H9 (cell line): Measurements from ENCODE around the gene TCP10L. TPM values are rescaled to one million over a fixed set of nuclear protein-coding genes. Genes with fewer than 3 reads are reported as not detected.

Source experiments
- DNase-seq: peaks from one replicate; pipeline ENCODE4 v3.0.0-alpha.2; 2017
- H2AFZ ChIP-seq: one replicate; pipeline ENCODE4 v1.6.1; 2013; ENCODE audit warnings: mild to moderate bottlenecking, low read length, control low read depth, moderate library complexity
- H2AK5ac ChIP-seq: 2 replicates; pipeline ENCODE4 v1.6.1; 2013; ENCODE audit warnings: low read length, control low read depth, mixed read lengths; ENCODE audit not compliant: insufficient read length
- H2BK120ac ChIP-seq: one replicate; pipeline ENCODE4 v1.6.1; 2013; ENCODE audit warnings: low read depth, mild to moderate bottlenecking, low read length, control low read depth, inconsistent platforms; ENCODE audit not compliant: poor library complexity, severe bottlenecking
- H2BK12ac ChIP-seq: 2 replicates; pipeline ENCODE4 v1.6.1; 2013; ENCODE audit warnings: low read length, control low read depth, mixed read lengths, low read depth; ENCODE audit not compliant: insufficient read length
- H2BK15ac ChIP-seq: 2 replicates; pipeline ENCODE4 v1.6.1; 2013; ENCODE audit warnings: low read depth, low read length, control low read depth
- H2BK20ac ChIP-seq: one replicate; pipeline ENCODE4 v1.6.1; 2013; ENCODE audit warnings: low read depth, mild to moderate bottlenecking, low read length, control low read depth, inconsistent platforms; ENCODE audit not compliant: poor library complexity, severe bottlenecking
- H2BK5ac ChIP-seq: 2 replicates; pipeline ENCODE4 v1.6.1; 2013; ENCODE audit warnings: low read length, control low read depth, mixed read lengths; ENCODE audit not compliant: insufficient read length
- H3K14ac ChIP-seq: 2 replicates; pipeline ENCODE4 v1.6.1; 2013; ENCODE audit warnings: low read length, control low read depth; ENCODE audit not compliant: insufficient read depth
- H3K18ac ChIP-seq: 2 replicates; pipeline ENCODE4 v1.6.1; 2013; ENCODE audit warnings: low read depth, mild to moderate bottlenecking, mixed read lengths, low read length, control low read depth; ENCODE audit not compliant: insufficient read length
- H3K23ac ChIP-seq: 2 replicates; pipeline ENCODE4 v1.6.1; 2013; ENCODE audit warnings: low read length, control low read depth, mixed read lengths, low read depth; ENCODE audit not compliant: insufficient read length
- H3K23me2 ChIP-seq: 2 replicates; pipeline ENCODE4 v1.6.1; 2013; ENCODE audit warnings: low read depth, mild to moderate bottlenecking, mixed read lengths, low read length, control low read depth; ENCODE audit not compliant: insufficient read length, poor library complexity, severe bottlenecking
- H3K27ac ChIP-seq: 2 replicates; pipeline ENCODE4 v1.5.1; 2013; ENCODE audit warnings: low read length, control low read depth, mixed read lengths, low read depth; ENCODE audit not compliant: insufficient read length
- H3K27me3 ChIP-seq: 2 replicates; pipeline ENCODE4 v1.6.1; 2013; ENCODE audit warnings: low read length, control low read depth, inconsistent platforms; ENCODE audit not compliant: insufficient read depth
- H3K4ac ChIP-seq: 2 replicates; pipeline ENCODE4 v1.6.1; 2013; ENCODE audit warnings: low read depth, mild to moderate bottlenecking, control low read depth, inconsistent platforms, low read length, moderate library complexity
- H3K4me1 ChIP-seq: 2 replicates; pipeline ENCODE4 v1.6.1; 2013; ENCODE audit warnings: low read length, control low read depth, inconsistent platforms; ENCODE audit not compliant: insufficient read depth
- H3K4me2 ChIP-seq: 2 replicates; pipeline ENCODE4 v1.6.1; 2013; ENCODE audit warnings: low read length, control low read depth, mixed read lengths; ENCODE audit not compliant: insufficient read length, insufficient read depth
- H3K56ac ChIP-seq: 2 replicates; pipeline ENCODE4 v1.6.1; 2013; ENCODE audit warnings: low read depth, mild to moderate bottlenecking, mixed read lengths, low read length, control low read depth; ENCODE audit not compliant: insufficient read length
- H3K79me1 ChIP-seq: 2 replicates; pipeline ENCODE4 v1.6.1; 2013; ENCODE audit warnings: low read depth, mild to moderate bottlenecking, moderate library complexity, low read length, control low read depth, inconsistent platforms; ENCODE audit not compliant: insufficient read depth, poor library complexity, severe bottlenecking
- H3K79me2 ChIP-seq: 2 replicates; pipeline ENCODE4 v1.6.1; 2013; ENCODE audit warnings: low read length, control low read depth, inconsistent platforms; ENCODE audit not compliant: insufficient read depth
- H3K9ac ChIP-seq: 2 replicates; pipeline ENCODE4 v1.6.1; 2013; ENCODE audit warnings: low read length, control low read depth, mixed read lengths; ENCODE audit not compliant: insufficient read length; ENCODE audit errors: extremely low read depth
- H3K9me3 ChIP-seq: one replicate; pipeline ENCODE4 v1.6.1; 2013; ENCODE audit warnings: low read depth, low read length, inconsistent platforms; ENCODE audit not compliant: control insufficient read depth
- H3T11ph ChIP-seq: one replicate; pipeline ENCODE4 v1.6.1; 2013; ENCODE audit warnings: mild to moderate bottlenecking, low read length, control low read depth, inconsistent platforms
- H4K20me1 ChIP-seq: one replicate; pipeline ENCODE4 v1.6.1; 2013; ENCODE audit not compliant: control insufficient read depth, insufficient read length, insufficient read depth
- H4K5ac ChIP-seq: 2 replicates; pipeline ENCODE4 v1.6.1; 2013; ENCODE audit warnings: low read depth, mild to moderate bottlenecking, mixed read lengths, low read length, control low read depth; ENCODE audit not compliant: insufficient read length
- H4K8ac ChIP-seq: replicated peaks from 2 replicates; pipeline ENCODE4 v1.6.1; 2013; ENCODE audit warnings: low read length, control low read depth, mixed read lengths, low read depth; ENCODE audit not compliant: insufficient read length
- H4K91ac ChIP-seq: 2 replicates; pipeline ENCODE4 v1.6.1; 2013; ENCODE audit warnings: low read depth, mild to moderate bottlenecking, moderate library complexity, mixed read lengths, low read length, control low read depth; ENCODE audit not compliant: insufficient read length
- H3K27ac Mint-ChIP-seq, 3 experiments: 2 replicates in 2 of 3; 3 replicates in 1 of 3; pipeline ENCODE4 v1.8.0; 2020 to 2021; ENCODE audit warnings: mixed read lengths in 3 of 3, mild to moderate bottlenecking in 1 of 3, moderate library complexity in 1 of 3
- H3K27me3 Mint-ChIP-seq: 2 replicates; pipeline ENCODE4 v1.8.0; 2021; ENCODE audit warnings: low read depth, mild to moderate bottlenecking, moderate library complexity, mixed read lengths
- H3K36me3 Mint-ChIP-seq, 3 experiments: 2 replicates in 2 of 3; 3 replicates in 1 of 3; pipeline ENCODE4 v1.8.0; 2020 to 2021; ENCODE audit warnings: low read depth in 3 of 3, mixed read lengths in 3 of 3; ENCODE audit not compliant: insufficient read depth in 1 of 3
- H3K4me1 Mint-ChIP-seq, 2 experiments: 2 replicates each; pipeline ENCODE4 v1.8.0; 2020; ENCODE audit warnings: mixed read lengths in 2 of 2
- H3K4me3 Mint-ChIP-seq, 2 experiments: 2 replicates in 1 of 2; 3 replicates in 1 of 2; pipeline ENCODE4 v1.8.0; 2020 to 2021; ENCODE audit warnings: mild to moderate bottlenecking in 2 of 2, mixed read lengths in 2 of 2, moderate library complexity in 1 of 2
- H3K9me3 Mint-ChIP-seq, 2 experiments: 2 replicates in 1 of 2; 3 replicates in 1 of 2; pipeline ENCODE4 v1.8.0; 2020; ENCODE audit warnings: mild to moderate bottlenecking in 2 of 2, mixed read lengths in 2 of 2, moderate library complexity in 1 of 2
- WGBS: extraction: QIAGEN DNeasy Blood & Tissue Kit; methylation state at CpG from one replicate; pipeline ENCODE4 v1.1.7; 2013; ENCODE audit warnings: missing lambda C conversion rate, low lambda C conversion rate, mixed read lengths; ENCODE audit not compliant: insufficient read length; ENCODE audit errors: extremely low coverage; 5-methylcytosine and 5-hydroxymethylcytosine counted together
- total RNA-seq: library from RNA; stranded (reverse); gene quantifications from 2 replicates; pipeline ENCODE4 v1.2.1, GENCODE V29; 2021
- TF ChIP-seq, protein P1 (sequence below): fragments of 200-600 bp; sonication (generic); conservative IDR thresholded peaks from 3 replicates; pipeline ENCODE4 v1.8.0; 2021; ENCODE audit warnings: antibody characterized with exemption, mild to moderate bottlenecking

TCP10L gene
- total RNA-seq, 1 experiment from 2014 or later: 5.1 TPM

DNA sequence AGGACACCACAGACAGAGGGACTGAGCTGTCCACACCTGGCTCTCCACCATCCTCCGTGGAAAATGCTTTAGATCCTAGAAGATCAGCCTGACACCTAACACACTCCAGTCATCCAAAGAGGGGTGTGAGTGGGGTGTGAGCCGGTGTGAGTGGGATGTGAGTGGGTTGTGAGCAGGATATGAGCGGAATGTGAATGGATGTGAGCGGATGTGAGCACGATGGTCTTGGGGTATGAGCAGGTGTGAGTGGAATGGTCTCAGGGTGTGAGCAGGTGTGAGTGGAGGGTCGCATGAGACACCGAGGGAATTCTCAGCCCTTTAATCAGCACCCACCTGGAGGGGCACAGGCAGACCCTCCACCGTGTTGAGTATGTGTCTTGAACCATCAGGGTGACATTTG is 851 bp downstream of the TCP10L start:
- Histone ChIP-seq H3K9me3 (no peaks in the 10 kb centered on the region), H2BK12ac (no peak overlapping the region), H3K9ac (no peak overlapping the region), H2BK5ac (no peak overlapping the region), H3K27me3 (no peaks in the 10 kb centered on the region; the same call in 1 of the 2 replicates), H4K8ac (no peak overlapping the region), H3K79me2 (no peaks in the 10 kb centered on the region), H2BK20ac (no peak overlapping the region), H4K5ac (no peak overlapping the region), H4K91ac (no peak overlapping the region), H3K56ac (no peak overlapping the region), H2AK5ac (no peak overlapping the region), H3T11ph (no peak overlapping the region), H3K4me1 (no peaks in the 10 kb centered on the region), H3K27ac (no peak overlapping the region), H2BK120ac (no peak overlapping the region), H2BK15ac (no peak overlapping the region), H3K23me2 (no peaks in the 10 kb centered on the region), H3K14ac (no peak overlapping the region), H4K20me1 (no peaks in the 10 kb centered on the region), H3K4ac (no peak overlapping the region), H3K4me2 (no peak overlapping the region), H2AFZ (no peak overlapping the region), H3K18ac (no peak overlapping the region), H3K23ac (no peak overlapping the region), H3K79me1 (no peaks in the 10 kb centered on the region)
- no peaks in the 10 kb centered on the region for H3K36me3 Mint-ChIP-seq
- TF ChIP-seq, protein P1, sequence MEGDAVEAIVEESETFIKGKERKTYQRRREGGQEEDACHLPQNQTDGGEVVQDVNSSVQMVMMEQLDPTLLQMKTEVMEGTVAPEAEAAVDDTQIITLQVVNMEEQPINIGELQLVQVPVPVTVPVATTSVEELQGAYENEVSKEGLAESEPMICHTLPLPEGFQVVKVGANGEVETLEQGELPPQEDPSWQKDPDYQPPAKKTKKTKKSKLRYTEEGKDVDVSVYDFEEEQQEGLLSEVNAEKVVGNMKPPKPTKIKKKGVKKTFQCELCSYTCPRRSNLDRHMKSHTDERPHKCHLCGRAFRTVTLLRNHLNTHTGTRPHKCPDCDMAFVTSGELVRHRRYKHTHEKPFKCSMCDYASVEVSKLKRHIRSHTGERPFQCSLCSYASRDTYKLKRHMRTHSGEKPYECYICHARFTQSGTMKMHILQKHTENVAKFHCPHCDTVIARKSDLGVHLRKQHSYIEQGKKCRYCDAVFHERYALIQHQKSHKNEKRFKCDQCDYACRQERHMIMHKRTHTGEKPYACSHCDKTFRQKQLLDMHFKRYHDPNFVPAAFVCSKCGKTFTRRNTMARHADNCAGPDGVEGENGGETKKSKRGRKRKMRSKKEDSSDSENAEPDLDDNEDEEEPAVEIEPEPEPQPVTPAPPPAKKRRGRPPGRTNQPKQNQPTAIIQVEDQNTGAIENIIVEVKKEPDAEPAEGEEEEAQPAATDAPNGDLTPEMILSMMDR: no peak
- 100% methylated on average over 2 of the region's 8 CpGs for WGBS
- peaks cover 5% of the 10 kb centered on the region; the same call in 1 of the 2 replicates for H3K27me3 Mint-ChIP-seq
- no peaks in the 10 kb centered on the region for H3K9me3 Mint-ChIP-seq
- no peak overlapping the region for H3K27ac Mint-ChIP-seq
- H3K4me3 Mint-ChIP-seq: no peak overlapping the region
- no peak for DNase-seq
- peaks cover 0 to 9% of the 10 kb centered on the region in 2 experiments; a peak in 1 of 4 replicates for H3K4me1 Mint-ChIP-seq
